ENCODE data around the gene SEMA4D.

The SEMA4D gene

GRCh38 chr9:89386206-89386605, 111.7 kb downstream of the SEMA4D start:
- TF ChIP-seq, protein P1, sequence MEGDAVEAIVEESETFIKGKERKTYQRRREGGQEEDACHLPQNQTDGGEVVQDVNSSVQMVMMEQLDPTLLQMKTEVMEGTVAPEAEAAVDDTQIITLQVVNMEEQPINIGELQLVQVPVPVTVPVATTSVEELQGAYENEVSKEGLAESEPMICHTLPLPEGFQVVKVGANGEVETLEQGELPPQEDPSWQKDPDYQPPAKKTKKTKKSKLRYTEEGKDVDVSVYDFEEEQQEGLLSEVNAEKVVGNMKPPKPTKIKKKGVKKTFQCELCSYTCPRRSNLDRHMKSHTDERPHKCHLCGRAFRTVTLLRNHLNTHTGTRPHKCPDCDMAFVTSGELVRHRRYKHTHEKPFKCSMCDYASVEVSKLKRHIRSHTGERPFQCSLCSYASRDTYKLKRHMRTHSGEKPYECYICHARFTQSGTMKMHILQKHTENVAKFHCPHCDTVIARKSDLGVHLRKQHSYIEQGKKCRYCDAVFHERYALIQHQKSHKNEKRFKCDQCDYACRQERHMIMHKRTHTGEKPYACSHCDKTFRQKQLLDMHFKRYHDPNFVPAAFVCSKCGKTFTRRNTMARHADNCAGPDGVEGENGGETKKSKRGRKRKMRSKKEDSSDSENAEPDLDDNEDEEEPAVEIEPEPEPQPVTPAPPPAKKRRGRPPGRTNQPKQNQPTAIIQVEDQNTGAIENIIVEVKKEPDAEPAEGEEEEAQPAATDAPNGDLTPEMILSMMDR (IDR thresholded peaks at IDR 0.05; ENCODE audit: low read length, missing control alignments), result no peak
- H3K4me3 ChIP-seq (replicated peaks; ENCODE audit: low read depth, low read length), result no peak overlapping the region
- no peak for DNase-seq (ENCODE audit: low read depth)

DNA sequence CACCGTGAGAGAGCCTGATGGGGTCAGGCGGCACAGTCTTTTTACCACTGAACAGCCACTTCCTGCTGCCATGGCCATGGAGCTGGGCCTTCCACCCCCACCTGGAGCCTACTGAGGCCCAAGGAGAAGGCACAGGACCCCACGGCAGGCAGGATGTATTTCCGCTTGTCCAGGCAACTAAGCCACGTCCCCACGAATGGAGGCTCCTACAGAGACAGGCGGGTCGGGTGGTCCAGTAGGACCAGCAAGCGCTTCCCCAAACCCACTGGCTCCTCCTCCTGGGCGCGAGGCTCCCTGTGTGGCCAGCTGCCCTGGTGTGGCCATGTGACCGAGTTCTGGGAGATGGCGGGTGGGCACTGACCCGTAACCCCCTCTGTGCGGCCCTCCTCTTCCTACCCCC, 113.1 kb downstream of the SEMA4D start:
- no peak overlapping the region for H3K4me3 ChIP-seq (replicated peaks; ENCODE audit: low read depth, low read length)
- TF ChIP-seq, protein P1 (IDR thresholded peaks at IDR 0.05; ENCODE audit: low read length, missing control alignments), result no peak
- no peak for DNase-seq (ENCODE audit: low read depth)

DNA sequence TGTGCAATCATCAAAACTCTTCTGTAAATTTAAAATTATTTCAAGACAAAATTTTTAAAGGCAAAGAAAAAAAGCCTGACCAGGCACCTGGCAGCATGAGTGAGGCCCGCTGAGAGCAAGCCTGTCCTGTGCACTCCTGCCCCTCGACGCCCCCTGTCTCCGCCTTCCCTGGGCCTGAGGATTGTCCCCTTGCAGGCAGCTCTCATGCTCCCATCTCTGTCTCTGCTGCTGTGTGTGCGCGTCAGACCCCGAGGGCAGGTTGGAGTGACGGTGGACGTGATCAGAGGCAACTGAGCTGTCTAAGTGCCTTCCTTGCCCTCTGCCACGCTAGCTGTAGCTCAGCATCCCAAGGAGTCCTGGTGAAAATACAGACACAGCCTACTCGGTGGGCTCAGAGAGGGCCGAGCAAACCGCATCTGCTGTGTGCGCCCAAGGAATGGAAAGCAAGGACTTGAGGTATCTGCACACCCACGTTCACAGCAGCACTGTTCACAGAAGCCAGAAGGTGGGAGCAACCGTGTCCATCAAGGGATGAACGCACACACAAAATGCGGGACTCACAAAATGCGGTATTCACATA, 114.1 kb downstream of the SEMA4D start:
- H3K4me3 ChIP-seq (replicated peaks; ENCODE audit: low read depth, low read length), result no peak overlapping the region
- TF ChIP-seq, protein P1 (IDR thresholded peaks at IDR 0.05; ENCODE audit: low read length, missing control alignments), result no peak
- no peak for DNase-seq (ENCODE audit: low read depth)

DNA sequence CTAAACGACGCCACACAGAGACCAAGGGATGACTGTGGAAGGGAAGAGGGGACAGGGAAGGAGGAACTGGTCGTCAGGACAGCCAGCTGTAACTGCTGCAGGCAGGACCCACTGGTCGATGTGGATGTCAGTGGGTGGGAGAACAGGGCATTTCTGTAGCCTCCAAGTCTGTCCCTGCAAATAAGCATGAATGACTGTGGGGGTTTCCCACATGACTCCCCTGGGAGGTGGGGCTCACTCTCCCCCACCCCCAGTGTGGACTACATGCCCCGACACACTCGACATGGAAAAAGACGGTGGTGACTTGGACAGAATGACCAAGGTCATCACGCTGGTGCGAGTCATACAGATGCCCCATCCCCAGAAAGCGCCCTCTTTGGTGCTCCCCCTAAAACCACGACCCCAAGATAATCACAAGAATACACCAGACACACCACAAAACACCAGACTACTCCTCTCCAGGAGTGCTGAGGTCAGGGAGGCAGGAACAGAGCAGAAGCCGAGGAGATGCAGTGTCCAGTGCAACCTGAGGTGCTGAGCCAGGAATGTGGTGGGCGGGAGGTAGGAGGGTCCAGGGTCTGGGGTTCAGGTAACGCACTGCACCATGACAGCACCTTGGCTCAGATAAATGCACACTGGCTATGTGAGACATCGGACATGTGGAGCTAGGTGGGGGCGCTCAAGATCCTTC, 114.7 kb downstream of the SEMA4D start:
- TF ChIP-seq, protein P1 (IDR thresholded peaks at IDR 0.05; ENCODE audit: low read length, missing control alignments), result no peak
- DNase-seq (ENCODE audit: low read depth), result no peak

DNA sequence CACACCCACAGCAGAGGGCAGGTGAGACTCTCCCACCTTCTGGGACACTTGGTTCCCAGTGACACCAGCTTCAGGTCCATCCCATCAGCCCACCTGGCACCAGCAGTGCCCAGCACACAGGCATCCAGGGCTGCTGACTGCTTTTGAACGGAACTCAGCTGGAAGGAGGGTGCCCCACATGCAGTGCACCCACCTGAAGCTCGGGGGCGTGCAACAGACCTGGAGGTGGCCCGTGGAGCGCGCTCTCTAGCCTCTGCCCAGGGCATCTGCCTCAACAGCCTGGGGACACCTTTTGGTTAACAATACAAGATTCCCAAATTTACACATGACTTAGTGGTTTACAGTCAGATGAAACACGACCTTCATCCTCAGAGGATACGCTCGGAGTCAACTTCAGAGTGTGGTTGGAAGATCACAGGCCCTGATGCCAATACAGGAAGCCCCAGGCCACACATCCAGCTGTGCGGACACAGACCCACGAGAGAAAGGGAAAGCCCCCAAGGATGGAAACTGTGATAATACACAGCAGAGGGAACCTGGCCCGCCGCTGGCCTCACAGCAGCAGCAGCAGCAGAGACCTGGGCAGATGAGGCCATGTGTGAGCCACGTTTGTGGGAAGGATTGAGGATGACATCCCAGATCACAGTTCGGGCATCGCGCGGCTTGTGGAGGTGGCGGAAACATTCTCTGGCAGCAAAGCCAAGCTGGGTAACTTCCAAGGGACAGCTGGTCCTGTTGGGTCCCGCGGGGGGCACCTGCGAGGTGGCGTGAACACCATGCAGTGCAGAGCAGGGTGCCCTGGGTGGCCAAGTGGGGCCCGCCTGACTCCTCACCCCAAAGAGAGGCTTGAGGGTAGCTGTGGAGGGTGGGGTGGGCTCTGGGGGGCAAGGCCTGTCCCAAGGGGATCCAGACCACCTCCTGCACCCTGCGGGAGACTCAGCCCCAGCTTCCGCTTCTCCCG, 115.6 kb downstream of the SEMA4D start:
- TF ChIP-seq, protein P1 (IDR thresholded peaks at IDR 0.05; ENCODE audit: low read length, missing control alignments), result no peak
- DNase-seq (ENCODE audit: low read depth), result no peak
- H3K4me3 ChIP-seq (replicated peaks; ENCODE audit: low read depth, low read length), result no peak overlapping the region

More for the DNA sequence above, 114.7 kb downstream of the SEMA4D start:
- no peak overlapping the region for H3K4me3 ChIP-seq (replicated peaks; ENCODE audit: low read depth, low read length)

DNA sequence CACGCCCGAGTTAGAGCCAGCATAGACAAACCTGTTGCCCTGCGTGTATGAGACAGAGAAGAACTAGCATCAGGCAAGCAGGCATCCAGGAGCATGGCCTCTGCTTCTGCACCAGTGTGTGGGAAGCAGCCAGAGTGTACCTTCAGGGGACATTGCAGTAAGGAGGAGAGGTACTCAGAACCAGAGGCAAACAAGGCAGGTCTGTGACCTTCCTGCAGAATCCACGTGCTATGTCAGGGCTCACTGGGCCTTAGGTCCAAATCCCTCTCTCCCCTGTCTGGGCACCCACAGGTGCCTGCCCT, 116.7 kb downstream of the SEMA4D start:
- DNase-seq (ENCODE audit: low read depth), result no peak
- TF ChIP-seq, protein P1 (IDR thresholded peaks at IDR 0.05; ENCODE audit: low read length, missing control alignments), result no peak
- H3K4me3 ChIP-seq (replicated peaks; ENCODE audit: low read depth, low read length), result no peak overlapping the region

All from fibroblast of pulmonary artery (primary cell).